Measurements from ENCODE around the gene ARHGEF3.

ARHGEF3 gene

GRCh38 chr3:56780936-56781335 is 20.8 kb downstream of the ARHGEF3 start:
- H3K9me3 Mint-ChIP-seq, result no peaks in the 10 kb centered on the region
- H3K27ac Mint-ChIP-seq, result peak overlapping the region; percentile 59
- H3K36me3 Mint-ChIP-seq, result peaks cover 8% of the 10 kb centered on the region
- no peak for DNase-seq (ENCODE audit: low spot score in 2 of 2)
- no peaks in the 10 kb centered on the region for H3K27me3 Mint-ChIP-seq
- H3K4me1 Mint-ChIP-seq, result peaks cover 34% of the 10 kb centered on the region
- no peak for ATAC-seq (ENCODE audit: low read depth)
- no peak overlapping the region for H3K4me3 Mint-ChIP-seq

- DNase-seq (ENCODE audit: low spot score in 2 of 2) (no peak), ATAC-seq (ENCODE audit: low read depth) (no peak)
- H3K27ac Mint-ChIP-seq, result no peak overlapping the region
- H3K4me1 Mint-ChIP-seq, result peaks cover 31% of the 10 kb centered on the region
- no peak overlapping the region for H3K4me3 Mint-ChIP-seq
- H3K9me3 Mint-ChIP-seq, result no peaks in the 10 kb centered on the region
- no peaks in the 10 kb centered on the region for H3K27me3 Mint-ChIP-seq
- peaks cover 8% of the 10 kb centered on the region for H3K36me3 Mint-ChIP-seq
Measured at GRCh38 chr3:56778893-56779292, 22.9 kb downstream of the ARHGEF3 start.

- no peak for DNase-seq (ENCODE audit: low spot score in 2 of 2)
- Mint-ChIP-seq H3K9me3 (no peaks in the 10 kb centered on the region), H3K4me1 (peaks cover 24% of the 10 kb centered on the region), H3K27me3 (no peaks in the 10 kb centered on the region), H3K36me3 (peaks cover 14% of the 10 kb centered on the region), H3K27ac (peak overlapping the region; percentile 29), H3K4me3 (no peak overlapping the region)
- no peak for ATAC-seq (ENCODE audit: low read depth)
Measured at GRCh38 chr3:56776556-56776950, 25.2 kb downstream of the ARHGEF3 start.

GRCh38 chr3:56775838-56776555 is 25.8 kb downstream of the ARHGEF3 start:
- H3K4me1 Mint-ChIP-seq, result peaks cover 25% of the 10 kb centered on the region
- no peak overlapping the region for H3K4me3 Mint-ChIP-seq
- no peaks in the 10 kb centered on the region for H3K9me3 Mint-ChIP-seq
- H3K27ac Mint-ChIP-seq, result no peak overlapping the region
- no peaks in the 10 kb centered on the region for H3K27me3 Mint-ChIP-seq
- peaks cover 19% of the 10 kb centered on the region for H3K36me3 Mint-ChIP-seq
- ATAC-seq (ENCODE audit: low read depth) (no peak), DNase-seq (ENCODE audit: low spot score in 2 of 2) (no peak)

- H3K36me3 Mint-ChIP-seq, result peaks cover 15% of the 10 kb centered on the region
- no peaks in the 10 kb centered on the region for H3K9me3 Mint-ChIP-seq
- no peak for DNase-seq (ENCODE audit: low spot score in 2 of 2)
- H3K27ac Mint-ChIP-seq, result no peak overlapping the region
- no peak overlapping the region for H3K4me3 Mint-ChIP-seq
- ATAC-seq (ENCODE audit: low read depth), result no peak
- H3K27me3 Mint-ChIP-seq, result no peaks in the 10 kb centered on the region
- peaks cover 20% of the 10 kb centered on the region for H3K4me1 Mint-ChIP-seq
Measured at GRCh38 chr3:56775445-56775837, 26.3 kb downstream of the ARHGEF3 start.

GRCh38 chr3:56773986-56774385 is 27.8 kb downstream of the ARHGEF3 start:
- Mint-ChIP-seq H3K9me3 (no peaks in the 10 kb centered on the region), H3K27me3 (no peaks in the 10 kb centered on the region), H3K4me1 (peaks cover 16% of the 10 kb centered on the region), H3K4me3 (no peak overlapping the region), H3K27ac (no peak overlapping the region), H3K36me3 (peaks cover 16% of the 10 kb centered on the region)
- DNase-seq (ENCODE audit: low spot score in 2 of 2) (no peak), ATAC-seq (ENCODE audit: low read depth) (no peak)

- peaks cover 14% of the 10 kb centered on the region for H3K4me1 Mint-ChIP-seq
- H3K27me3 Mint-ChIP-seq, result no peaks in the 10 kb centered on the region
- H3K27ac Mint-ChIP-seq, result no peak overlapping the region
- H3K4me3 Mint-ChIP-seq, result no peak overlapping the region
- ATAC-seq (ENCODE audit: low read depth), result no peak
- no peak for DNase-seq (ENCODE audit: low spot score in 2 of 2)
- H3K36me3 Mint-ChIP-seq, result peaks cover 17% of the 10 kb centered on the region
- H3K9me3 Mint-ChIP-seq, result no peaks in the 10 kb centered on the region
Measured at GRCh38 chr3:56772952-56773938, 28.5 kb downstream of the ARHGEF3 start.

- DNase-seq (ENCODE audit: low spot score in 2 of 2), result no peak
- peaks cover 7% of the 10 kb centered on the region for H3K4me1 Mint-ChIP-seq
- peak overlapping the region; percentile 51 for H3K27ac Mint-ChIP-seq
- H3K4me3 Mint-ChIP-seq, result no peak overlapping the region
- peaks cover 19% of the 10 kb centered on the region for H3K36me3 Mint-ChIP-seq
- H3K27me3 Mint-ChIP-seq, result no peaks in the 10 kb centered on the region
- no peak for ATAC-seq (ENCODE audit: low read depth)
- no peaks in the 10 kb centered on the region for H3K9me3 Mint-ChIP-seq
Measured at GRCh38 chr3:56771376-56771775, 30.4 kb downstream of the ARHGEF3 start.

- Mint-ChIP-seq H3K4me3 (no peak overlapping the region), H3K36me3 (peaks cover 24% of the 10 kb centered on the region), H3K9me3 (no peaks in the 10 kb centered on the region), H3K27me3 (no peaks in the 10 kb centered on the region), H3K4me1 (peaks cover 9% of the 10 kb centered on the region), H3K27ac (no peak overlapping the region)
- ATAC-seq (ENCODE audit: low read depth), result no peak
- DNase-seq (ENCODE audit: low spot score in 2 of 2), result no peak
Measured at GRCh38 chr3:56769116-56769707, 32.5 kb downstream of the ARHGEF3 start.

GRCh38 chr3:56764904-56765547 is 36.7 kb downstream of the ARHGEF3 start:
- ATAC-seq (ENCODE audit: low read depth), result no peak
- no peak for DNase-seq (ENCODE audit: low spot score in 2 of 2)
- H3K36me3 Mint-ChIP-seq, result peaks cover 14% of the 10 kb centered on the region
- H3K4me1 Mint-ChIP-seq, result peaks cover 10% of the 10 kb centered on the region
- H3K4me3 Mint-ChIP-seq, result no peak overlapping the region
- H3K9me3 Mint-ChIP-seq, result no peaks in the 10 kb centered on the region
- no peaks in the 10 kb centered on the region for H3K27me3 Mint-ChIP-seq
- H3K27ac Mint-ChIP-seq, result no peak overlapping the region

GRCh38 chr3:56764184-56764583 is 37.6 kb downstream of the ARHGEF3 start:
- DNase-seq (ENCODE audit: low spot score in 2 of 2) (no peak), ATAC-seq (ENCODE audit: low read depth) (no peak)
- Mint-ChIP-seq H3K27me3 (no peaks in the 10 kb centered on the region), H3K27ac (no peak overlapping the region), H3K36me3 (peaks cover 14% of the 10 kb centered on the region), H3K4me1 (peaks cover 16% of the 10 kb centered on the region), H3K9me3 (no peaks in the 10 kb centered on the region), H3K4me3 (no peak overlapping the region)

- no peak overlapping the region for H3K4me3 Mint-ChIP-seq
- no peaks in the 10 kb centered on the region for H3K27me3 Mint-ChIP-seq
- no peaks in the 10 kb centered on the region for H3K9me3 Mint-ChIP-seq
- H3K4me1 Mint-ChIP-seq, result peaks cover 20% of the 10 kb centered on the region
- peak overlapping the region; percentile 50 for H3K27ac Mint-ChIP-seq
- H3K36me3 Mint-ChIP-seq, result peaks cover 15% of the 10 kb centered on the region
- ATAC-seq (ENCODE audit: low read depth) (no peak), DNase-seq (ENCODE audit: low spot score in 2 of 2) (no peak)
Measured at GRCh38 chr3:56763233-56763632, 38.5 kb downstream of the ARHGEF3 start.

- Mint-ChIP-seq H3K36me3 (peaks cover 15% of the 10 kb centered on the region), H3K4me1 (peaks cover 20% of the 10 kb centered on the region), H3K9me3 (no peaks in the 10 kb centered on the region), H3K27me3 (no peaks in the 10 kb centered on the region), H3K4me3 (no peak overlapping the region), H3K27ac (no peak overlapping the region)
- no peak for DNase-seq (ENCODE audit: low spot score in 2 of 2)
- no peak for ATAC-seq (ENCODE audit: low read depth)
Measured at GRCh38 chr3:56762718-56763117, 39.0 kb downstream of the ARHGEF3 start.

Data from memory B cell (primary cell).